ENCODE measurements around the gene PTPRE.
A peak's percentile ranks its signal among the peaks of the same experiment; 100 is the strongest.

The PTPRE gene

GRCh38 chr10:128049226-128050120, 142.6 kb downstream of the PTPRE start:
- DNase-seq: peak; percentile 91

GRCh38 chr10:128050121-128050516, 143.2 kb downstream of the PTPRE start:
- DNase-seq: no peak

- peak; percentile 96 for DNase-seq
Observed at GRCh38 chr10:128050936-128051335, 144.0 kb downstream of the PTPRE start.

GRCh38 chr10:128051548-128051947, 144.6 kb downstream of the PTPRE start:
- peak; percentile 47 for DNase-seq

GRCh38 chr10:128052696-128053095, 145.8 kb downstream of the PTPRE start:
- DNase-seq: no peak

GRCh38 chr10:128053356-128053755, 146.5 kb downstream of the PTPRE start:
- DNase-seq: no peak

DNA sequence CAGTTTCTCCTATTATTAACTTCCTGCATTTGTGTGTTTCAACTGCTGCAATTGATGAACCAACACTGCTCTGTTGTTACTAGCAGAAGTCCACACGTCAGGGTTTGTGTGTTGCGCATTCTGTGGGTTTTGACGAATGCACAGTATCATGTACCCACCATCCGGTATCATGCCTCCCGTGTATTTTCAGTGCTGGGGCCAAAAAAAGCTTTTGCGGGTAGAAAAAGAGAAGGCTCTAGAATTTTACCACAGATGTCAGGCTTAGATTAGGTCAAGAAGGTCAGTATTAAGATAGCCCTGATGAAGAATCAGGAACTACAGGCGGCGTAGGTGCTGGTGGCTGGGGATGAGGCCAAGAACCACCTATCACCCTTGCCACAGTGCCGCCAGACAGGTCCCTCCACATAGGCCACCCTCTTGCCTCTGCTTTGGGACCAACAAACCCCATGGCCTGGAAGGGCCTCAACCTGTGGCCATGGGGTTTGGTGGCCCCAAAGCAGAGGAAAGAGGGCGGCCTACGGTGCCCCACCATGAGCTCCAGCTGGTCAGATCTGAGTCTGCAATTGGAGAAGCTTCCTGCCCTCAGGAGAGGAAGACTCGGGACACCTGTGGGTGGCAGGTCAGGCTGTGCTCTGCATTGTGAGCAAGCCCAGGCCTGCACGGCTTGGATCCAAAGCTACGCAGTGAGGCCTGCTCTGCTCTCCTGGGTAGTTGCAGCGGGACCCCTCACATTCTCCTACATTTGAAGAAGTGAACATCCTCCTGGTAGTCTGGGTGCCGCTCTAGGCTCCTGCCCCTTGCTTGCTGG, 147.5 kb downstream of the PTPRE start:
- DNase-seq: peak; percentile 88

- DNase-seq: no peak
Observed at GRCh38 chr10:128055061-128055868, 148.4 kb downstream of the PTPRE start.

- no peak for DNase-seq
Observed at GRCh38 chr10:128056303-128057050, 149.6 kb downstream of the PTPRE start.

DNA sequence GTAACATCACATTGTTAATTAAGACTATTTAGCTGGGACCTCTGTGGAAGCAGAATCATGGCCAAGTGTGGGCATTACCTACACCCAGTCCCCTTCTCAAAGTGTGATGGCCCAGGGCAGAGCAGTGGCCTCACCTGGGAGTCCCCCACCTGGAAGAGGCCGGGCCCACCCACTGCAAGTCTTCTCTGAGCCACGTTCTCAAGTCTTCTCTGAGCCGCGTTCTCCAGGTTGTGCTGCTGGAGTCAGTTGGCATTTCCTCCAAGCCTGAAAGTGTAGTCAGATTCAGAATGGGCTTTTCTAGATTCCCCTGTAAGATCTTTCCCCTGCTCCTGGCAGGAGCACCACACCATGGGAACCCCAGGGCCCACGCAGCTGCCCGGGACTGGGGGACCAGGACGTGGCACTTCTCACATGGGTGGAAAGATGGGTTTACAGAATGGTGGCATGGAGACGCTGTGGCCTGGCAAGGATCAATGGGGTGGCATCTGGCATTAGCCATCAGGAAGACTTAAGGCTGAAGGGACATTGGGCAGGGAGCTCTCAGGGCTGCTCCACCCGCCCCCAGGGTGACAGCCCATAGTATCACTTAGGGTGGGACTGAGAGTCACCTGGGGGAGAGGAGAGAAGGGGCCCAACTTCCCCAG, 151.3 kb downstream of the PTPRE start:
- no peak for DNase-seq

- no peak for DNase-seq
Observed at GRCh38 chr10:128058750-128059134, 151.8 kb downstream of the PTPRE start.

- peak; percentile 37 for DNase-seq
Observed at GRCh38 chr10:128059266-128059981, 152.5 kb downstream of the PTPRE start.

DNA sequence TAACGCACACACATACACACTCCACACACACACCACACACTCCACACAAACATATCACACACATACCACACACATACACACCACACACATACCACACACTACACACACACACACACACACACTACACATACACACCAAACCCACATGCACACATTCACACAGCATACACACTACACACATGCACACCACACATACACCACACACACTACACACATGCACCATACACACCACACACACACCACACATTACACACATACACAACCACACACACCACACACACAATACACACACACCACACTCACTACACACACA, 153.0 kb downstream of the PTPRE start:
- DNase-seq: no peak

DNA sequence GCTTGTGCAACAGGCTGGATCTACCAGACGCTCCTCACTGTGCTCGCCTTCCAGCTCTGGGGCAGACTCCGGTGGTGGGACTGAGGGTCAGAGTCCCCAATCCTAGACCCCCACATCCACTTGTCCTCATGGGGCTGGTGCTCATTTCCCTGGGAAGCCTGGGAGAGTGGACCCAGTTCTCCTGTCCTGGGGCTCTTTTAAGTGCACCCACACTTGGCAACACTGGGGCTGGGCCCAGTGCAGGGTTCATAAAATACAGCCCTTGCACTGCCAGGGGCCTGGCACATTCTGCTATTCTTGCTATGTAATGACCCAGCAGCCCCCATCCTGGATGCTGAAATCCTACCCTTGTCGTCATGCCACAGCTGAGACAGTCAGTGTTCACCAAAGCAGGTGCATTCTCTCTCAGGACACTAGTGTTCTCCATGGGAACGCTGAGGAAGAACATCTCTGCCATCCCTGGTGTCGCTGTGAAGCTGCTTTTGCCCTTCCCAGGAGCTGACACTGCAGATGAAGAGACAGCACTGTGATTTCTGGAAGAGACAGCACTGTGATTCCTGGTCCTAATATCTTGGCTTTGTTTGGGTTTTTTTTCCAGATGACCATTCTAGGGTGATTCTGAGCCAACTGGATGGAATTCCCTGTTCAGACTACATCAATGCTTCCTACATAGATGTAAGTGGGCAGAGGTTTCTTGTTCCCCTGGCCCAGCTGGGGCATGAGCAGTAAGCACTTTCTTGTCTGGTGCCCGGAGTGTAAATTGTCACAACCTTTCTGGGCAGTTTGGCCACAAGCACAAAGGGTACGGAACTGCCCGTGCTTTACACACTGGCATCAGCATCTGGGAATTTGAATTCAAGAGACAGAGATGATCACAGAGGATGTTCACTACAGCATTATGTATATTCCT, 153.7 kb downstream of the PTPRE start:
- DNase-seq: no peak

DNA sequence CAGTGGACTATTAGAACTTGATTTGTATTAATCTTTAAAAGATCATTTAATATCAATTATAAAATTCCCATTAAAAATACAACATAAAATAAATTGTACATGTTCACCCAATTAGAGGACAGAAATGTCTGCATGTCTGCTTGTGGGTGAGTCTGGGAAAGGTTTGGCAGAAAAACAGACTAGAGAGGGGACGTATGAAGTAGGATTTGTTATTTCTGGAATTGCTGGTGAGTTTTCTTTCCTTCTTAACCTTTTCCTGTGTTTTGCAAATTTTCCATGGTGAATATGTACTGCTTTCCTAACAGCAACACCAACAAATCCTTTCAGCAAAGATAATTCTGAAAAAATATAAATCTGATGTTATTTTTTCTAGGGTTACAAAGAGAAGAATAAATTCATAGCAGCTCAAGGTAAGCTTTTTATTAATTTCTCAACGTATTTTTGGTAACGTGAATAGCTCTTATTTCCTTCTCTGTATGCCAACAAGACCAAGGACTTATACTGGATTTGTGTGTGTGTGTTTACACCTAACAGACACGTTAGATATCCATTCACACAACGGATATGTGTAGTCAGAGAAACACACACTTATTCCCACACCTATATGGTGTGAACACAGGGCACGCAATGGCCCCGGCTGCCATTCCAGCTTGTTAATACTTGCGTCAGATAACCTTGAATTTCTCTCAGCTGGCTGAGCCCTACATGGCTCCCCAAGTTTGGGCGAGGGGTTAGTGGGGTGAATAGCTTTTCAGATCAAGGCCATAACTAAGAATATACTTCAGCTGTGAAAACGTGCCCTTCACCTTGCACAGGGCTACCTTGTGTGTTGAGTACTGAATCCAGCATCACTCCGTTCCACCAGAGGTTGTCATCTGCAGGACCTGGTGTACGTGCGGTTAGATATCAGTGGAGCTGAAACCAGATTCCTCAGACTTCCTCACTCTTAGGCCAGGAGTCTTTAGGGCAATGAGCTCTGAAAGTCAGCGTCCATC, 154.7 kb downstream of the PTPRE start:
- DNase-seq: no peak

GRCh38 chr10:128062331-128062880, 155.5 kb downstream of the PTPRE start:
- DNase-seq: peak; percentile 48

DNA sequence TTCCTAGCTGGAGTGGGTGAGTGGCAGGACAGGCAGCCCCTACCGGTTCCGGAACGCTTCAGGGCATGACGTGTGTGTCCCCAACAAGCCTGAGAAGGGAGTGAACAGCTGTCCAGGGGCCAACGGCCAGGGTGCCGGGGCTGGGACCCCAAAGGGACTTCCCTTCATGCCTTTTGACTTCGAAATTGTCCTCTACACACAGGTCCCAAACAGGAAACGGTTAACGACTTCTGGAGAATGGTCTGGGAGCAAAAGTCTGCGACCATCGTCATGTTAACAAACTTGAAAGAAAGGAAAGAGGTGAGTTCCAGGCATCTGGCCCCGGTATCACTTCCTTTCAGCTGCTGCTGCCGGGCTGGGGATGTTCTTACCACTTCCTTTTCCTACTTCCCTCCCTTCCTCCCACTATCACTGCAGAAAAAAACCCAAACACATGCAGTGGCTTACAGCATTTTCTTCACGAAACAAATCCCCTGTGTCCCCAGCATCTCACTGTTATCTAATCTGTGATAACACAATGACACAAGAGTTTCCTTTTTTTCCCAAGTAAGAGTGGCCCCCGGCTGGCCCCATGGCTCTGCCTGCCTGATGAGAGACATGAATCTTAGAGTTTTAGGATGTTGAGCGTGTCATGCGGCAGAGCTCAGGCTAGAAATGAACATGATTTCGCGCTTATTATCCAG, 156.1 kb downstream of the PTPRE start:
- peak; percentile 89 for DNase-seq

DNA sequence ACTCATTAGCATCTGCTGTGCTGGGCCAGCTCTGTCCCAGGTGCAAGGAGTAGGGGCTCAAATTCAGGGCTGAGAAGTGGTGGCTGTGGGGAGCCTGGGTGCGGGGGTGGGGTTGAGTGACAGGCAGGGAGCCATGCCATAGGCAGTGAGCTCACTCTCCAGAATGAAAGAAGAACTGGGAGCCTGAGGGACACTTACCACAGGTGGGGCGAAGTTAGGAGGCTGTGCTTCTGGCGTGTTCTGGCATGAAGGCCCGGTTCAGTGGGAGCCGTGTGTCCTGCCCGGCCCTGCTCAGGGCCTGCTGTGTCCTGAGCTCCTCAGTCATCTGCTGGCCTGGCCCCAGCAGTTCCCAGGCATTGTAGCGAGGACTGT, 156.8 kb downstream of the PTPRE start:
- peak; percentile 67 for DNase-seq

All from suppressor macrophage treated with lipopolysaccharide for 4 hours (primary cell).